Measurements from ENCODE around the gene LSR. TPM values are rescaled to one million over a fixed set of nuclear protein-coding genes. Genes with fewer than 3 reads are reported as not detected.
A peak's percentile ranks its signal among the peaks of the same experiment; 100 is the strongest.

LSR gene
- total RNA-seq, 1 donor from 2014 or later, result 0.83 TPM

DNA sequence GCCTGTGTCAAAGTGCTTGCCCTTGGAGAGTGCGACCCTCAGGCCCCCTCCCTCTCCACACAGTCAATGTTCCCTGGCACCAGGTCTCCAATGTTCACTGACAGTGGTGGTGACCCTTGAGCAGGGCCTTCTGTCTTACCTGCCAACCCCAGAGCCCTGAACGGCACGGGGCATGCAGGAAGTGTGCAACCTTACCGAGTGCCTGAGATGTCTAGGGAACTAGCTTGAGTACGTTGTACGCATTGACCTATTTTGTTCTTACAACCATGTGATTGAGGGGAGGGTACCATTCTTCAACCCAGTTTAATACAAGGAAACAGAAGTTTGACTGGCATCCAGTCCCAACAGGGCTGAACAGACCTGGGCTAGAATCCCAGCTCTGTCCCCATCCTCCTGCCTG lies 56.4 kb downstream of the LSR start:
- DNase-seq (ENCODE audit: extremely low spot score, unreplicated experiment), result no peak
- H3K9me3 Mint-ChIP-seq (ENCODE audit: unreplicated experiment), result no peaks in the 10 kb centered on the region
- peaks cover 4% of the 10 kb centered on the region for H3K27me3 Mint-ChIP-seq (ENCODE audit: unreplicated experiment)
- no peak for TF ChIP-seq CTCF (IDR thresholded peaks at IDR 0.05)
- H3K36me3 Mint-ChIP-seq (ENCODE audit: unreplicated experiment), result no peaks in the 10 kb centered on the region
- H3K4me3 Mint-ChIP-seq (ENCODE audit: unreplicated experiment), result no peak overlapping the region
- no peak overlapping the region for H3K27ac Mint-ChIP-seq (ENCODE audit: unreplicated experiment)
- no peaks in the 10 kb centered on the region for H3K4me1 Mint-ChIP-seq (ENCODE audit: unreplicated experiment)

DNA sequence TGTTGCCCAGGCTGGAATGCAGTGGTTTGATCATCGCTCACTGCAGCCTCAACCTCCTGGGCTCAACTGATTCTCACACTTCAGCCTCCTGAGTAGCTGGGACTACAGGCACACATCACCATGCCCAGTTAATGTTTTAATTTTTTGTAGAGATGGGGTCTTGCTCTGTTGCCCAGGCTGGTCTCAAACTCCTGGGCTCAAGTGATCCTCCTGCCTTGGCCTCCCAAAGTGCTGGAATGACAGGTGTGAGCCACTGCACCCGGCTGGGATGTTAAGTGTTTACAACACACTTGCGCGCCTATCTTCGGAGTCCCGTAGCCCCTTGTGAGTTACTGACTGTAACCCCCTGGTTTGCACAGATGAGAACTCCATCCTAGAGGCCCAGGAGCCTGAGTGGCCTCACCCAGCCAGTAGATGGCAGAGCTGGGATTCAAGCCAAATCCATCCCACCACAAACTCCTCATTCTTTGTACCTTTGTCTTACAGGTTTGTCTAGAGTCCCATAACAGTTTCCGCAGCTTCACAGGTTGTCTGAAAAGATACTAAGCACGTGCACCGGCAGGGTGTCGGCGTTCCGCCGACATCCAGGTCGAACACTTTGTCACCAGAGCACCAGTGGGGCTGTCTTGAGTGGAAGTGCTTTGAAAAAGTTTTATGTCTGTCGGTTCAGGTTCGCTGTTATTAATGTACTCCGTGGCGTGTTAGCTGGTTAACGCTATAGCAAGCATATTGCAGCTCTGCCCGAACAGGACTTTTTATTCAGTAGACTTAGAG lies 57.9 kb downstream of the LSR start:
- Mint-ChIP-seq H3K9me3 (ENCODE audit: unreplicated experiment) (no peaks in the 10 kb centered on the region), H3K4me1 (ENCODE audit: unreplicated experiment) (no peaks in the 10 kb centered on the region), H3K27me3 (ENCODE audit: unreplicated experiment) (peaks cover 4% of the 10 kb centered on the region), H3K27ac (ENCODE audit: unreplicated experiment) (no peak overlapping the region), H3K36me3 (ENCODE audit: unreplicated experiment) (no peaks in the 10 kb centered on the region), H3K4me3 (ENCODE audit: unreplicated experiment) (no peak overlapping the region)
- DNase-seq (ENCODE audit: extremely low spot score, unreplicated experiment), result no peak
- peak; percentile 43 for TF ChIP-seq CTCF (IDR thresholded peaks at IDR 0.05)

DNA sequence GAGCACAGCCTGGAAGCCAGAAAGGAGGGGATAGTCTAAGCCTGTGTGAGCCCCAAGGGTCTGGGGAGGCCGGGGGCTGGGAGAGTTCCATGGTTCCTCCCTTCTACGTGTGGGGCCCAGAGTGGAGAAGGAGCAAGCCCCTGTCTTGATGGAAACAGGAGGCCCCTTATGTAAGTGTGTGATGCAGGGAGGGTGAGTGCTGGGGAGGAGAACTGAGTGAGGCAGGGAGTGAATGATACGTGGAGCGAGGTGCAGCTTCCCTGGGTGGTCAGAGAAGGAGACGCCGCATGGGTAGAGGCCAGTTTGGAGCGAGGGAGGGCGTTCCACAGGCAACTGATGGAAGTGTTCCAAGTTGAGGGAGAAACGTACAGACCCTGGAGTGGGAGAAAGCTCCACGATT lies 59.1 kb downstream of the LSR start:
- no peaks in the 10 kb centered on the region for H3K36me3 Mint-ChIP-seq (ENCODE audit: unreplicated experiment)
- H3K9me3 Mint-ChIP-seq (ENCODE audit: unreplicated experiment), result no peaks in the 10 kb centered on the region
- H3K27ac Mint-ChIP-seq (ENCODE audit: unreplicated experiment), result no peak overlapping the region
- peaks cover 4% of the 10 kb centered on the region for H3K27me3 Mint-ChIP-seq (ENCODE audit: unreplicated experiment)
- TF ChIP-seq CTCF (IDR thresholded peaks at IDR 0.05), result no peak
- no peak overlapping the region for H3K4me3 Mint-ChIP-seq (ENCODE audit: unreplicated experiment)
- no peaks in the 10 kb centered on the region for H3K4me1 Mint-ChIP-seq (ENCODE audit: unreplicated experiment)
- no peak for DNase-seq (ENCODE audit: extremely low spot score, unreplicated experiment)

- no peak overlapping the region for H3K4me3 Mint-ChIP-seq (ENCODE audit: unreplicated experiment)
- no peaks in the 10 kb centered on the region for H3K9me3 Mint-ChIP-seq (ENCODE audit: unreplicated experiment)
- peaks cover 1% of the 10 kb centered on the region for H3K4me1 Mint-ChIP-seq (ENCODE audit: unreplicated experiment)
- H3K36me3 Mint-ChIP-seq (ENCODE audit: unreplicated experiment), result no peaks in the 10 kb centered on the region
- peaks cover 4% of the 10 kb centered on the region for H3K27me3 Mint-ChIP-seq (ENCODE audit: unreplicated experiment)
- TF ChIP-seq CTCF (IDR thresholded peaks at IDR 0.05), result no peak
- no peak overlapping the region for H3K27ac Mint-ChIP-seq (ENCODE audit: unreplicated experiment)
- no peak for DNase-seq (ENCODE audit: extremely low spot score, unreplicated experiment)
Measured at GRCh38 chr19:35308910-35309309, 60.1 kb downstream of the LSR start.

- Mint-ChIP-seq H3K4me3 (ENCODE audit: unreplicated experiment) (no peak overlapping the region), H3K27me3 (ENCODE audit: unreplicated experiment) (peaks cover 4% of the 10 kb centered on the region), H3K27ac (ENCODE audit: unreplicated experiment) (no peak overlapping the region), H3K36me3 (ENCODE audit: unreplicated experiment) (no peaks in the 10 kb centered on the region), H3K9me3 (ENCODE audit: unreplicated experiment) (no peaks in the 10 kb centered on the region), H3K4me1 (ENCODE audit: unreplicated experiment) (peaks cover 1% of the 10 kb centered on the region)
- DNase-seq (ENCODE audit: extremely low spot score, unreplicated experiment), result no peak
- TF ChIP-seq CTCF (IDR thresholded peaks at IDR 0.05), result no peak
Measured at GRCh38 chr19:35309481-35310279, 60.9 kb downstream of the LSR start.
